HepG2 (cell line): ENCODE results near the gene SLC7A11. TPM values are rescaled to one million over a fixed set of nuclear protein-coding genes. Genes with fewer than 3 reads are reported as not detected.

Experiments used
- ATAC-seq: fragments of 200-7000 bp; cut with Tn5 transposase; 3 replicates; pipeline ENCODE4 v1.9.1; 2020; ENCODE audit warnings: mild to moderate bottlenecking, moderate library complexity
- BruUV-seq: library from RNA; stranded (reverse); fragments of 400-500 nt; replicated peaks from 2 replicates; lab custom pipeline; 2021; lab: Mats Ljungman, UMichigan
- CTCF ChIA-PET: fragments of 300-600 bp; formaldehyde crosslinking; extraction: SDS; loops from one replicate; lab custom pipeline; 2021; ENCODE audit warnings: low total read pairs, inconsistent platforms, low intra/inter-chr PET ratio; lab: Yijun Ruan, JAX
- POLR2A ChIA-PET: fragments of 350-600 bp; sonication (Branson Sonifier 250); formaldehyde crosslinking; loops from one replicate; lab custom pipeline; 2020; ENCODE audit warnings: antibody characterized with exemption, inconsistent platforms; lab: Yijun Ruan, JAX
- DNase-seq: peaks from one replicate; pipeline ENCODE4 v3.0.0-alpha.2; 2015; ENCODE audit warnings: low spot score
- FAIRE-seq: peaks from 3 replicates; lab custom pipeline; 2011; peaks lifted over from hg19 to GRCh38; lab: Jason Lieb, UNC
- H2AFZ ChIP-seq: one replicate; pipeline ENCODE4 v1.6.1; 2011; ENCODE audit warnings: low read length, inconsistent platforms
- H3K27ac ChIP-seq: fragments of 300-600 bp; 3 replicates; pipeline ENCODE4 v1.8.0; 2011; ENCODE audit warnings: mixed run types, mild to moderate bottlenecking, mixed read lengths, low read length, inconsistent platforms; ENCODE audit not compliant: insufficient read depth; ENCODE audit errors: extremely low read length
- H3K27me3 ChIP-seq, 2 experiments: fragments of 200-600 bp in 1 of 2; 2 replicates in 1 of 2; 3 replicates in 1 of 2; pipeline versions ENCODE4 v1.6.0 to v1.8.0; 2011; ENCODE audit warnings: low read length in 2 of 2, mild to moderate bottlenecking in 2 of 2, moderate library complexity in 2 of 2, inconsistent platforms in 1 of 2; ENCODE audit not compliant: insufficient read depth in 2 of 2, control insufficient read depth in 1 of 2
- H3K36me3 ChIP-seq, 2 experiments: fragments of 200-600 bp in 1 of 2; replicated peaks in 1 of 2; 2 replicates in 1 of 2; 3 replicates in 1 of 2; pipeline versions ENCODE4 v1.5.1 to v1.8.0; 2011; ENCODE audit warnings: low read length in 2 of 2, inconsistent platforms in 1 of 2; ENCODE audit not compliant: insufficient read depth in 2 of 2, control insufficient read depth in 1 of 2
- H3K4me1 ChIP-seq: 2 replicates; pipeline ENCODE4 v1.5.1; 2012; ENCODE audit warnings: low read length, inconsistent platforms; ENCODE audit not compliant: insufficient read depth
- H3K4me2 ChIP-seq: 2 replicates; pipeline ENCODE4 v1.6.0; 2011; ENCODE audit warnings: low read depth, low read length, inconsistent platforms
- H3K4me3 ChIP-seq, 3 experiments: fragments of 200-600 bp in 1 of 3; sonication (generic), shearing (Covaris generic) in 1 of 3; replicated peaks in 1 of 3; 2 replicates each; pipeline ENCODE4 v1.5.1; 2011 to 2016; ENCODE audit warnings: low read length in 3 of 3, inconsistent platforms in 2 of 3, low read depth in 2 of 3, mild to moderate bottlenecking in 2 of 3, control low read depth in 1 of 3, mixed read lengths in 1 of 3; ENCODE audit not compliant: insufficient read depth in 1 of 3
- H3K79me2 ChIP-seq: one replicate; pipeline ENCODE4 v1.6.1; 2011; ENCODE audit warnings: low read length, inconsistent platforms; ENCODE audit not compliant: insufficient read depth
- H3K9ac ChIP-seq: 2 replicates; pipeline ENCODE4 v1.6.0; 2011; ENCODE audit warnings: mild to moderate bottlenecking, low read depth, low read length, inconsistent platforms; ENCODE audit not compliant: insufficient read depth
- H3K9me3 ChIP-seq: 2 replicates; pipeline ENCODE4 v1.5.1; 2012; ENCODE audit warnings: mild to moderate bottlenecking, low read length
- H4K20me1 ChIP-seq: 2 replicates; pipeline ENCODE4 v1.6.0; 2011; ENCODE audit warnings: inconsistent platforms, mild to moderate bottlenecking, low read length, moderate library complexity; ENCODE audit not compliant: insufficient read depth
- ATF6 ChIP-seq: sonication (generic); formaldehyde crosslinking; conservative IDR thresholded peaks from 2 replicates; pipeline ENCODE4 v1.4.0; 2020; ENCODE audit warnings: missing genetic modification reagents
- CCAR2 ChIP-seq: fragments of 200-400 bp; formaldehyde crosslinking; optimal IDR thresholded peaks from 2 replicates; pipeline ENCODE3; 2018; ENCODE audit warnings: low read depth, mild to moderate bottlenecking, low read length, moderate library complexity
- KLF6 ChIP-seq: IDR thresholded peaks from 2 replicates; pipeline ENCODE4 v1.8.0; 2016; ENCODE audit warnings: missing biosample characterization, missing genetic modification reagents
- MED8 ChIP-seq: sonication (generic); formaldehyde crosslinking; IDR thresholded peaks from 2 replicates; pipeline ENCODE4 v1.8.1; 2023; ENCODE audit warnings: mild to moderate bottlenecking, missing genetic modification reagents; ENCODE audit not compliant: insufficient replicate concordance
- NFAT5 ChIP-seq: sonication (generic); formaldehyde crosslinking; IDR thresholded peaks from 2 replicates; pipeline ENCODE4 v1.4.0; 2020; ENCODE audit warnings: missing genetic modification reagents
- NFYC ChIP-seq: IDR thresholded peaks from 2 replicates; pipeline ENCODE4 v1.6.1; 2016; ENCODE audit warnings: missing genetic modification reagents, missing compliant biosample characterization
- WIZ ChIP-seq: sonication (generic); formaldehyde crosslinking; IDR thresholded peaks from 2 replicates; pipeline ENCODE4 v1.5.1; 2020; ENCODE audit warnings: mild to moderate bottlenecking, missing genetic modification reagents
- ZNF143 ChIP-seq: sonication (generic); formaldehyde crosslinking; IDR thresholded peaks from 2 replicates; pipeline ENCODE4 v1.4.0; 2020; ENCODE audit warnings: missing genetic modification reagents
- ZNF451 ChIP-seq: sonication (generic); formaldehyde crosslinking; IDR thresholded peaks from 2 replicates; pipeline ENCODE4 v1.5.0; 2020; ENCODE audit warnings: mild to moderate bottlenecking, missing genetic modification reagents
- ZNF484 ChIP-seq: sonication (generic); formaldehyde crosslinking; IDR thresholded peaks from 2 replicates; pipeline ENCODE4 v1.5.1; 2020; ENCODE audit warnings: mild to moderate bottlenecking, low read depth, missing genetic modification reagents, borderline replicate concordance
- ZNF512 ChIP-seq: sonication (generic); formaldehyde crosslinking; IDR thresholded peaks from 2 replicates; pipeline ENCODE4 v1.4.0; 2020; ENCODE audit warnings: mild to moderate bottlenecking, missing genetic modification reagents
- ZNF546 ChIP-seq: sonication (generic); formaldehyde crosslinking; conservative IDR thresholded peaks from 2 replicates; pipeline ENCODE4 v1.8.1; 2023; ENCODE audit warnings: mild to moderate bottlenecking, missing genetic modification reagents
- WGBS: methylation state at CpG from one replicate; pipeline ENCODE4 v1.1.6; 2017; ENCODE audit warnings: low lambda C conversion rate; 5-methylcytosine and 5-hydroxymethylcytosine counted together
- in situ Hi-C: cut with HindIII; loops from 2 replicates; pipeline ENCODE4 v1.10.0; 2017; ENCODE audit warnings: low pct_unique_long_range_greater_than_20kb; ENCODE audit not compliant: extremely low pct_ligation_motif_present
- intact Hi-C: fragments of 100-400 bp; cut with micrococcal nuclease; formaldehyde crosslinking; loops from one replicate; pipeline ENCODE4 v1.10.0; 2022; ENCODE audit not compliant: unreplicated experiment
- polyA plus RNA-seq, 8 experiments: library from polyadenylated mRNA; depleted of rRNA in 3 of 8; stranded (reverse) in 7 of 8; unstranded in 1 of 8; fragments of >200 nt; fragmentation: Illumina TruSeq in 4 of 8; extraction: Trizol in 4 of 8; gene quantifications; 2 replicates each; pipeline versions ENCODE4 v1.2.1 to v1.2.3, GENCODE V29; 2011 to 2016; ENCODE audit warnings: low read depth in 4 of 8, missing spikeins in 1 of 8, mixed read lengths in 1 of 8; ENCODE audit not compliant: insufficient read depth in 1 of 8
- total RNA-seq, 5 experiments: library from RNA; depleted of rRNA; stranded (reverse); fragments of >200 nt; fragmentation: Illumina TruSeq; extraction: Trizol; gene quantifications; 2 replicates each; pipeline ENCODE4 v1.2.3, GENCODE V29; 2016; ENCODE audit warnings: low read depth in 1 of 5
- TF ChIP-seq, protein P1 (sequence below): sonication (generic); formaldehyde crosslinking; IDR thresholded peaks from 2 replicates; pipeline ENCODE4 v1.8.1; 2023; ENCODE audit warnings: mild to moderate bottlenecking, inconsistent platforms, moderate library complexity, missing genetic modification reagents, borderline replicate concordance

Gene SLC7A11
- total and polyA plus RNA-seq, 2 of the 13 experiments (the other 11 are each of a cell fraction or from before 2014, with no cell fraction given) = 15.7 to 17.5 TPM

- 79% methylated on average over 1 of the region's 1 CpG for WGBS
- no peaks in the 10 kb centered on the region for H3K9me3 ChIP-seq
- H3K4me3 ChIP-seq = no peak overlapping the region
- ATAC-seq = no peak
- no peak overlapping the region for H3K9ac ChIP-seq
- no peak overlapping the region for H3K27ac ChIP-seq
- in situ Hi-C loops = no loop called here
- ChIA-PET CTCF (no interaction called here), POLR2A (no interaction called here)
- no peak for FAIRE-seq
- intact Hi-C loops = loop anchor here (5.0 kb wide), 1 partner anchor 43 kb away; no protein-coding TSS in a partner anchor
- no peak overlapping the region for H2AFZ ChIP-seq
- no peaks in the 10 kb centered on the region for H3K27me3 ChIP-seq
- no peaks in the 10 kb centered on the region for H4K20me1 ChIP-seq
- H3K4me1 ChIP-seq = peaks cover 37% of the 10 kb centered on the region
- BruUV-seq = no TSS peak
- no peaks in the 10 kb centered on the region for H3K79me2 ChIP-seq
- no peaks in the 10 kb centered on the region for H3K36me3 ChIP-seq
- H3K4me2 ChIP-seq = no peak overlapping the region
- DNase-seq = no peak
- TF ChIP-seq, protein P1, sequence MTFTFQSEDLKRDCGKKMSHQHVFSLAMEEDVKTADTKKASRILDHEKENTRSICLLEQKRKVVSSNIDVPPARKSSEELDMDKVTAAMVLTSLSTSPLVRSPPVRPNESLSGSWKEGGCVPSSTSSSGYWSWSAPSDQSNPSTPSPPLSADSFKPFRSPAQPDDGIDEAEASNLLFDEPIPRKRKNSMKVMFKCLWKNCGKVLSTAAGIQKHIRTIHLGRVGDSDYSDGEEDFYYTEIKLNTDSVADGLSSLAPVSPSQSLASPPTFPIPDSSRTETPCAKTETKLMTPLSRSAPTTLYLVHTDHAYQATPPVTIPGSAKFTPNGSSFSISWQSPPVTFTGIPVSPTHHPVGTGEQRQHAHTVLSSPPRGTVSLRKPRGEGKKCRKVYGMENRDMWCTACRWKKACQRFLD (CRISPR knock-in tag) = no peak
- TF ChIP-seq ZNF546 (CRISPR knock-in tag) (no peak), CCAR2 (no peak), NFAT5 (no peak), ATF6 (no peak), ZNF143 (CRISPR knock-in tag) (no peak), KLF6 (CRISPR knock-in tag) (no peak), NFYC (CRISPR knock-in tag) (no peak), MED8 (CRISPR knock-in tag) (no peak), WIZ (CRISPR knock-in tag) (no peak), ZNF512 (CRISPR knock-in tag) (no peak), ZNF484 (no peak), ZNF451 (no peak)
Measured at GRCh38 chr4:138114434-138114833, 127.7 kb downstream of the SLC7A11 start.
